Measurements from ENCODE around the gene FOXN3. TPM values are rescaled to one million over a fixed set of nuclear protein-coding genes. Genes with fewer than 3 reads are reported as not detected.

FOXN3 gene
- total RNA-seq, 1 donor from 2014 or later, result 106 TPM

DNA sequence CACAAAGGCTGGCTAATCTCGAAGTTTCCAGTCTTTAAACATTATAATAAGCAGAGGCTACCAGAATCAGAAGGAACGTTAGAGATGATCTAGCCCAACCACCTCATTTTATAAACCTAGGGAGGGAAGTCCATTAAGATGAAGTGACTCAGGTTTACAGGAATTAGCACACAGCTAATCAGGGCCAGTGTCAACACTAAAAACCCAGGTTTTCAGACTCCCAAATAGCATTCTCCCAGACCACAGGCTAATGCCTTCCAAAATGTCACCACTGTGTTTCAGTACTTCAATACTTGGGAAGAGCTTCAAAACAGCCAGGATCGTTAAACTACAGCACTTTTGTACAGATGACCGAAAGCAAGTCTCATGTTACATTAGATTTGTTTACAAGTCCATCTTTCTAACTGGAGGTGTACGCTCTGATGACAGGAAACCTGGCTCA, 89.2 kb downstream of the FOXN3 start:
- DNase-seq (no peak), ATAC-seq (ENCODE audit: low read depth) (no peak)
- intact Hi-C loops (cut with micrococcal nuclease), result no loop called here
- CTCF ChIA-PET, result no interaction called here
- Mint-ChIP-seq H3K36me3 (ENCODE audit: low read depth) (peaks cover 26% of the 10 kb centered on the region), H3K9me3 (no peaks in the 10 kb centered on the region), H3K27me3 (no peaks in the 10 kb centered on the region), H3K27ac (no peak overlapping the region), H3K4me3 (no peak overlapping the region), H3K4me1 (peaks cover 73% of the 10 kb centered on the region)
- TF ChIP-seq, protein P1, sequence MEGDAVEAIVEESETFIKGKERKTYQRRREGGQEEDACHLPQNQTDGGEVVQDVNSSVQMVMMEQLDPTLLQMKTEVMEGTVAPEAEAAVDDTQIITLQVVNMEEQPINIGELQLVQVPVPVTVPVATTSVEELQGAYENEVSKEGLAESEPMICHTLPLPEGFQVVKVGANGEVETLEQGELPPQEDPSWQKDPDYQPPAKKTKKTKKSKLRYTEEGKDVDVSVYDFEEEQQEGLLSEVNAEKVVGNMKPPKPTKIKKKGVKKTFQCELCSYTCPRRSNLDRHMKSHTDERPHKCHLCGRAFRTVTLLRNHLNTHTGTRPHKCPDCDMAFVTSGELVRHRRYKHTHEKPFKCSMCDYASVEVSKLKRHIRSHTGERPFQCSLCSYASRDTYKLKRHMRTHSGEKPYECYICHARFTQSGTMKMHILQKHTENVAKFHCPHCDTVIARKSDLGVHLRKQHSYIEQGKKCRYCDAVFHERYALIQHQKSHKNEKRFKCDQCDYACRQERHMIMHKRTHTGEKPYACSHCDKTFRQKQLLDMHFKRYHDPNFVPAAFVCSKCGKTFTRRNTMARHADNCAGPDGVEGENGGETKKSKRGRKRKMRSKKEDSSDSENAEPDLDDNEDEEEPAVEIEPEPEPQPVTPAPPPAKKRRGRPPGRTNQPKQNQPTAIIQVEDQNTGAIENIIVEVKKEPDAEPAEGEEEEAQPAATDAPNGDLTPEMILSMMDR (IDR thresholded peaks at IDR 0.05), result no peak
- POLR2A ChIA-PET, result no interaction called here

DNA sequence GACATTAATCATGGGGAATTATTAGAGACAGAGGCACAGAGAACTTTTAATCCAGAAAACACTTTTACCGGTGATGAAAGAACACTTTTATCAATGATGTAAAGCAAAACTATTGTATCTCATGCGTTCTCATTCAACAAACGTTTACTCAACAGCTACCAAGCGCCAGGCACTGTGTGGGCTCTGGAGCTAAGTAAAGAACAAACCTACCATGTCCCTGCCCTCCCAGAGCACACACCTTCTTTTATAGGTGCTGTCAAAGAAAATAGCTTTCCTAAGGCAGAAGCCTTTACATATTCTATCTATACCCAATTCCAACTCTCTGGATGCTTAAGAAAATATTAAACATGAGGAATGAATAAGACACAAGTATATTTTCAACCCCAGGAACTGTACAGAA, 91.1 kb downstream of the FOXN3 start:
- no peak overlapping the region for H3K4me3 Mint-ChIP-seq
- no peaks in the 10 kb centered on the region for H3K9me3 Mint-ChIP-seq
- ChIA-PET CTCF (no interaction called here), POLR2A (interaction anchor here (1.2 kb wide), 1 partner anchor 23 kb away, joined by 3 read pairs; no protein-coding TSS in a partner anchor)
- TF ChIP-seq, protein P1 (IDR thresholded peaks at IDR 0.05), result no peak
- no peak overlapping the region for H3K27ac Mint-ChIP-seq
- DNase-seq (no peak), ATAC-seq (ENCODE audit: low read depth) (no peak)
- no peaks in the 10 kb centered on the region for H3K27me3 Mint-ChIP-seq
- H3K36me3 Mint-ChIP-seq (ENCODE audit: low read depth), result peaks cover 22% of the 10 kb centered on the region
- H3K4me1 Mint-ChIP-seq, result peaks cover 64% of the 10 kb centered on the region
- intact Hi-C loops (cut with micrococcal nuclease), result no loop called here

DNA sequence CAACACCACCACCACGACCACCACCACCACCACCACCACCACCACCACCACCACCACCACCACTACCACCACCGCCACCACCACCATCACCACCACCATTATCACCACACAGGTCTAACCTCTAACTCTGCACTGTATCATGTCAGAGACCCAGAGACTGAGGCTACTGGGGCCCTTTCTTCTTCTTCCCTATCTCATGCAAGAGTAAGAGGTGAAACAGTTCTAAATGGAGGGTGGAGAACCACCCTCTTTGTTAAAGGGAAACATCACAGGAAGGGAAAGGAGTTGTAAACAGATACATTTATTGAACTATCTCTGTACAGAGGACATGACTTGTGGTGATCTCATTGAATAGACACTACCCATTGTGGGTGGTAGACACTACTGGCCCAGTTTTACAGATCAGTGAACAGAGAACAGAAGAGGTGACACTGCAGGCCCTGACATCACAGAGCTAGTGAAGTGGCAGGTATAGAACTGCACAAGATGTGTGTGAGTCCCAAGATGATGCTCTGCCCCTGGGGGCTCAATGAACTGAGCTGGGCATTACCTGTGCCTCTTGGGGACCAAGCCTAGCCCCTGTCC, 91.6 kb downstream of the FOXN3 start:
- POLR2A ChIA-PET, result interaction anchor here (1.2 kb wide), 1 partner anchor 22 kb away, joined by 3 read pairs; no protein-coding TSS in a partner anchor
- CTCF ChIA-PET, result no interaction called here
- TF ChIP-seq, protein P1 (IDR thresholded peaks at IDR 0.05), result no peak
- Mint-ChIP-seq H3K4me3 (no peak overlapping the region), H3K27ac (no peak overlapping the region), H3K4me1 (peaks cover 63% of the 10 kb centered on the region), H3K36me3 (ENCODE audit: low read depth) (peaks cover 22% of the 10 kb centered on the region), H3K9me3 (no peaks in the 10 kb centered on the region), H3K27me3 (no peaks in the 10 kb centered on the region)
- ATAC-seq (ENCODE audit: low read depth) (peak; percentile 7), DNase-seq (no peak)
- intact Hi-C loops (cut with micrococcal nuclease), result no loop called here

DNA sequence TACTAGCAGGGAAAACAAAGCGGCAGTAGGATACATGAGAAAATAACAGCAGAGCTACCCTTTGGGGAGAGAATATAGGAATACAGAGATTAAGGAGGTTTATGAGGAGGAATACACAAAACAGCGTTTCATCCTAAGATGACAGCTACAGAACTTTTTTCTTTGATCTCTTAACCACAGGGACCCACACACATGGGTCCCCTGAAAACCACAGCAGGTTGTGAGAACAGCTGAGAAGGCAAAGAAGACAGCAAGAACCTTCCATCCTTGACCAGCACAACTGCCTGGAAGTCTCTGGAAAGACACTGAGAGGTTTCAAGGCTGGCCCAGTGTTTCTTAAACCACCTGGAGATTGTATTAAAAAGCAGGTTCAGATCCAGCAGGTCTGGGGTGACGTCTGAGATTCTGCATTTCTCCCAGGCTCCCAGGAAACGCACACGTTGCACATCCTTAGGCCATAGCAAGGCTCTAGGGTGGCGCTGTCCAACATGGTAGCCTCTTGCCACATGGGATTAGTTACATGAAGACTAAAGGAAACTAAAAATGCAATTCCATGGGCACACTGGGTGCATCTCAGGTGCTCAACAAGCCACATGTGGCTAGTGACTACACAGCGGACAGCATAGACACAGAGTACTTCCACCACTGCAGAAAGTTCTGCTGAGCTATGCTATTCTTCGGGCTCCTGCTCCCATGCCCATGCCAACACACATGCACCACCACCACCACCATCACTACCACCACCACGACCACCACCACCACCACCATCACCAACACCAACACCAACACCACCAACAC, 92.3 kb downstream of the FOXN3 start:
- DNase-seq, result no peak
- peaks cover 24% of the 10 kb centered on the region for H3K36me3 Mint-ChIP-seq (ENCODE audit: low read depth)
- intact Hi-C loops (cut with micrococcal nuclease), result no loop called here
- H3K27me3 Mint-ChIP-seq, result no peaks in the 10 kb centered on the region
- no peak overlapping the region for H3K4me3 Mint-ChIP-seq
- TF ChIP-seq, protein P1 (IDR thresholded peaks at IDR 0.05), result no peak
- H3K9me3 Mint-ChIP-seq, result no peaks in the 10 kb centered on the region
- H3K27ac Mint-ChIP-seq, result no peak overlapping the region
- ATAC-seq (ENCODE audit: low read depth), result no peak
- peaks cover 61% of the 10 kb centered on the region for H3K4me1 Mint-ChIP-seq
- CTCF ChIA-PET, result interaction anchor here (1.1 kb wide), 1 partner anchor 19 kb away, joined by 3 read pairs; no protein-coding TSS in a partner anchor
- POLR2A ChIA-PET, result interaction anchor here (0.7 to 1.9 kb wide), 5 partner anchors 11 to 73 kb away, joined by 3 to 6 read pairs (median 4); no protein-coding TSS in a partner anchor

DNA sequence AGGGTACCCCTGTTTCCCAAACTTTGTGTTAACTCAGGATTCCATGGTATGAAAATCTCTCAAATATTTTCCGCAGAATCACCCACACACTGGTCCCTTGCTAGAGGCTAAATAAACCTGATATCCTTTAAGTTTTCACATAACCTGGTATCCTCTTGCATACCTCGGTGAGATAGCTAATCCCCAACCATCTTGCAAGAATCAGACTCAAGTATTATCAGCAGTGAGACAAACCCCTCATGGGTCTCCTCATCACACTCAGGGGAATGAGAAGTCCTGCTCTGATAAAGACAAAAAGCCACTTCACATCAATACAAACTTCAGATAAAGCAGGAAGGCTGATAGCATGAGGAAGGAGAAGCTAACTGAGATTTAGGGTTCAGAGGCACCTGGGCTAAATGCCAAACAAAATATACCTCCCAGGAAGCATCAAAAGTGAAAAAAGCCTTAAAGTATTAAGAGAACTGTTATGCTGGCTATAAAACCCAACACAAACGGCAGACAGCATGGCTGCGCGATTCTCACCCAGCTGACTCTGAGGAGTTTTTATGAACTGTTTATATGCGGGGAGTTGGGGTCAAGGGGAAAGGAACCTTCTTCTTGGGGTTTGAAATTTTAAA, 96.5 kb downstream of the FOXN3 start:
- ATAC-seq (ENCODE audit: low read depth) (no peak), DNase-seq (no peak)
- Mint-ChIP-seq H3K27me3 (no peaks in the 10 kb centered on the region), H3K27ac (no peak overlapping the region), H3K36me3 (ENCODE audit: low read depth) (peaks cover 24% of the 10 kb centered on the region), H3K4me1 (peaks cover 69% of the 10 kb centered on the region), H3K9me3 (no peaks in the 10 kb centered on the region), H3K4me3 (no peak overlapping the region)
- ChIA-PET CTCF (interaction anchor here (1.3 kb wide), 1 partner anchor 143 kb away, joined by 3 read pairs; no protein-coding TSS in a partner anchor), POLR2A (no interaction called here)
- intact Hi-C loops (cut with micrococcal nuclease), result no loop called here
- TF ChIP-seq, protein P1 (IDR thresholded peaks at IDR 0.05), result no peak

Measured in activated B cell treated with CpG ODN at 0.5 μM for 24 hours (primary cell).